Measurements from ENCODE around the gene ARID4B.

The ARID4B gene

DNA sequence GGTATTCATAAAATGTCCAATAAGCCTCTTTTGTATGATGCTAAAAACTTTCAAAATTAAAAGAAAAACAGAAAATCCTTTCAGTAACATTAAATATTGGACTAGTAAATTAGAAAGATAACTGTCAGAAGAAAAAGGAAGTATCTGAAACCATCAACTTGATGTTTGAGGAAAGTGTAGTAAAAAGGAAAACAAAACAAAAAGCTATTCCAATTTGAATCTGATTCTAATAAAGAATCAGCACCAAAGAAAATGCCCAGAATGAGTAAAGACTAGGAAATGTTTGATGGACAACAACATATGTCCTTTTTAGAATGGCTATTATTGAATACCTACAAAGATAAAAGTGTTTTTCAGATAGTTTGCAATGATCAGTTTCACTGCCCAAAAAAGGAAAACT lies 87.0 kb downstream of the ARID4B start:
- DNase-seq (ENCODE audit: low spot score), result no peak
- TF ChIP-seq CTCF (IDR thresholded peaks at IDR 0.05; ENCODE audit: extremely low read depth, missing control alignments), result no peak

DNA sequence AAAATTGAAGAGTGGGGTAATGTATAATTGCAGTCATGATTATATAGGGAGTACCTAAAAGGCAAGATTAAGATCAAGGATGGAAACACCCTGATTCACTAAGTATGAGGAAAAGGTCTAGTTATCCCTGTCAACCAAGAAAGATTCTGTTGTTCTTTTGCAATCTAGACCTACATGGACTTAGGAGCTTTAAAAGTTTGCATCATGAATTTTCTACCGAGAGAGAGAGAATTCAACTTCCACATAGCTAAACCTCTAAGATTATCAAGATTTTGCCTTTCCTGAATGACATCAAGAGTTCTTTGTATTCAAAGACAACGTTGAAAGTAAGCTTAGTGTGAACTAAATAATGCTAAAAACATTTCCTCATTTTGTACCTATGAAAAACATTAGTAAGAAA lies 88.1 kb downstream of the ARID4B start:
- no peak for TF ChIP-seq CTCF (IDR thresholded peaks at IDR 0.05; ENCODE audit: extremely low read depth, missing control alignments)
- no peak for DNase-seq (ENCODE audit: low spot score)

DNA sequence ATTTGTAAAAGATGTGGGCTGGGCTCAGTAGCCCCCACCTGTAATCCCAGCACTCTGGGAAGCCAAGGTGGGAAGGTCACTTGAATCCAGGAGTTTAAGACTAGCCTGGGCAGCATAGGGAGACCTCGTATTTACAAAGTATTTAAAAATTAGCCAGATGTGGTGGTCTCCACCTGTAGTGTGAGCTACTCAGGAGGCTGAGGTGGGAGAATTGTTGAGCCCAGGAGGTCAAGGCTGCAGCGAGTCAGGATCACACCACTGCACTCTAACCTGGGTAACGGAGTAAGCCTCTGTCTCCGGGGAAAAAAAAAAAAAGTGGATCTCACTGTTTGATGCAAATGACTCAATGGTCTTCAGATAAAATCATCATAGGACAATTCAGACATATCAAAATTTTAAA lies 89.4 kb downstream of the ARID4B start:
- no peak for DNase-seq (ENCODE audit: low spot score)
- no peak for TF ChIP-seq CTCF (IDR thresholded peaks at IDR 0.05; ENCODE audit: extremely low read depth, missing control alignments)

DNA sequence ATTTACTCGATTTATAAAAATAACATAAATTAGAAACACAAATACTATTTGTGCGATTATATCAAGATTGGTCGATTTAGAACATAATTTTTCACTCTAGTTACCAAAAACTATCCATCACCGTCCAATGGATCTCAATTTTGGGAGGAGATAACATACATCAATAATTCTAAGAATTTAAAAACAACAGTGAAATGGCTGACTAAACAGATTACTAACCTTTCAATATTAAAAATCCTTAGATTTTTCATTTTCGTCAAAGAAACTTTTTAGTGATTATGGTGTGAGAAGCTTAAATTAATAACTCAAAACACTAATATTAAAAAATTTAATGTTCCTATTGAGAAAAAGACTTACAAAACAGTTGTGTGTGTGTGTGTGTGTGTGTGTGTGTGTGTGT lies 91.9 kb downstream of the ARID4B start:
- TF ChIP-seq CTCF (IDR thresholded peaks at IDR 0.05; ENCODE audit: extremely low read depth, missing control alignments), result no peak
- DNase-seq (ENCODE audit: low spot score), result no peak

DNA sequence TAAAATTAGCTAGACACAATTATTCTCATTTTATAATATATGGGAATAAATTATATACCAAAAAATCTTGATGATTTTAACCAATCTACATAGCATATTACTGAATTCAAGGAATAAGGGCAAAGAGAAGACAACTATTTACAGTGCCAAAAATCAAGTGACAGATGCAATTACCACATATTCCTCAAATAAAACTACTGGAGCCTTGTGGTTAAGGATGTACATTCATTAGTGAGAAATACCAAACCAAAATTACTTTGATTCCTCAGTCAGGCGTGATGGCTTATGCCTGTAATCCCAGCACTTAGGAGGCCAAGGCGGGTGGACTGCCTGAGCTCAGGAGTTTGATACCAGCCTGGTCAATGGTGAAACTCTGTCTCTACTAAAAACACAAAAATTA lies 98.1 kb downstream of the ARID4B start:
- DNase-seq (ENCODE audit: low spot score), result no peak
- no peak for TF ChIP-seq CTCF (IDR thresholded peaks at IDR 0.05; ENCODE audit: extremely low read depth, missing control alignments)

- DNase-seq (ENCODE audit: low spot score), result no peak
- TF ChIP-seq CTCF (IDR thresholded peaks at IDR 0.05; ENCODE audit: extremely low read depth, missing control alignments), result no peak
These were observed 100.6 kb downstream of the ARID4B start for GRCh38 chr1:235227414-235227813.

DNA sequence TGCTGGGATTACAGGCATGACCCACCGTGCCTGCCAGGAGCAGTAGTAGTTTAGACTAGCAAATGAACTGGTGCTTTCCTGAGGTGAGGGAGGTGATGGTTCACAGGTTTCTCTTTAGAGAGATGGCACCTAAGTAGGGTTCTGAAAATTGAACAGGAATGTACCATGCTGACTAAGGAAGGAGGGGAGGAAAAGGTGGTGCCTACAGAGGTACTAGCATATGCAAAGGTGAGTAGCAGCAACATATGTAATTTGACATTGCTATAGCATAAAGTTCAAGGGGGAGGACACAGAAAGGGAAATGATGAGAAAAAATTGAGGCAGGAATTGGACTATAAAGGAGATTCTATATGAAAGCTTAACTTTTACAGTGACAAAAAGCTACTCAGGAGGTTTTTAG lies 101.0 kb downstream of the ARID4B start:
- no peak for TF ChIP-seq CTCF (IDR thresholded peaks at IDR 0.05; ENCODE audit: extremely low read depth, missing control alignments)
- DNase-seq (ENCODE audit: low spot score), result no peak

Data from GM20000 (cell line).